ENCODE measurements around the gene CGB7. TPM values are rescaled to one million over a fixed set of nuclear protein-coding genes. Genes with fewer than 3 reads are reported as not detected.
A peak's percentile ranks its signal among the peaks of the same experiment; 100 is the strongest.

Gene CGB7
- total and polyA plus RNA-seq, 2 of the 13 experiments (the other 11 are each of a cell fraction or from before 2014, with no cell fraction given), result 0.07 TPM; not detected in 1

DNA sequence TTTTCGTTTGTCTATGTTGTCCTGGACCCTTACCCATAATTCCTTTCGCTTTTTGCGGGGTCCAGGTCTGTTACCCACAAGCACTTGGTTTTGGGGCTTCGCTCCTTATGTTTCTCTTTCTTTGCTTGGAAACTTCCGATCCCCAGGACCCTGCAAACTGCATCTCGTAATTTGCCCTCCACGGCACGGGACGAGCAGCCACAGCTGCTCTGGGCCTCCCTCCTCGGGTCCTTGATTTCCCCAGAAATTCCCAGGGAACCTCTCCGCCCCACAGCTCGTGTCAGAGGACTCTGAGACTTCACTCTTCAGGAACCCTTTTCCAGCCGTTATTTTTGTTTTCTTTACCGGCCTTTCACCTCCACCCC, 28.3 kb upstream of the CGB7 start:
- intact Hi-C loops (cut with micrococcal nuclease; ENCODE audit: unreplicated experiment) (no loop called here), in situ Hi-C loops (cut with HindIII; ENCODE audit: extremely low pct_ligation_motif_present, low pct_unique_long_range_greater_than_20kb) (no loop called here)
- Histone ChIP-seq H3K36me3 (replicated peaks in 1 of 2; ENCODE audit: control insufficient read depth in 1 of 2, insufficient read depth in 2 of 2, low read length in 2 of 2) (peaks cover 18 to 27% of the 10 kb centered on the region in 2 experiments), H2AFZ (ENCODE audit: low read length) (no peak overlapping the region), H4K20me1 (ENCODE audit: insufficient read depth, low read length) (peaks cover 38% of the 10 kb centered on the region), H3K9me3 (ENCODE audit: low read length) (no peaks in the 10 kb centered on the region; the same call in 1 of the 2 replicates), H3K79me2 (ENCODE audit: insufficient read depth, low read length) (peaks cover 47% of the 10 kb centered on the region), H3K9ac (ENCODE audit: insufficient read depth, low read depth, low read length) (peak overlapping the region; percentile 99), H3K4me3 (replicated peaks in 1 of 3; ENCODE audit: insufficient read depth in 1 of 3, low read depth in 2 of 3, low read length in 3 of 3) (peak overlapping the region; percentile 91 to 97 (median 93)), H3K27ac (ENCODE audit: extremely low read length, insufficient read depth, low read length) (peak overlapping the region; percentile 94), H3K4me1 (ENCODE audit: insufficient read depth, low read length) (peaks cover 45% of the 10 kb centered on the region), H3K4me2 (ENCODE audit: low read depth, low read length) (peak overlapping the region; percentile 99), H3K27me3 (ENCODE audit: control insufficient read depth in 1 of 2, insufficient read depth in 2 of 2, low read length in 2 of 2) (no peaks in the 10 kb centered on the region; a peak in 1 of 5 replicates)
- TF ChIP-seq BATF2 (CRISPR knock-in tag; IDR thresholded peaks at IDR 0.05) (0 out of 2 replicates have a peak, but pooled peaks have one; percentile 5), ZNF784 (CRISPR knock-in tag; IDR thresholded peaks at IDR 0.05; ENCODE audit: borderline replicate concordance) (no peak), ATAD3A (CRISPR knock-in tag; IDR thresholded peaks at IDR 0.05) (no peak), SIN3A (IDR thresholded peaks at IDR 0.05; ENCODE audit: borderline replicate concordance, low read depth, low read length) (0 out of 2 replicates have a peak, but pooled peaks have one; percentile 8), EP300 (IDR thresholded peaks at IDR 0.05; ENCODE audit: low read depth in 2 of 2, low read length in 2 of 2) (no peak), EP300 (CRISPR knock-in tag; IDR thresholded peaks at IDR 0.05; ENCODE audit: borderline replicate concordance) (0 out of 2 replicates have a peak, but pooled peaks have one; percentile 3), MEF2D (CRISPR knock-in tag; IDR thresholded peaks at IDR 0.05) (no peak), REL (CRISPR knock-in tag; conservative IDR thresholded peaks at IDR 0.05) (0 out of 2 replicates have a peak, but pooled peaks have one; percentile 35), LCORL (IDR thresholded peaks at IDR 0.05) (no peak), LCORL (CRISPR knock-in tag; IDR thresholded peaks at IDR 0.05) (0 out of 2 replicates have a peak, but pooled peaks have one; percentile 7), ZNF292 (CRISPR knock-in tag; IDR thresholded peaks at IDR 0.05; ENCODE audit: borderline replicate concordance, low read depth) (no peak)
- TF ChIP-seq, protein P1, sequence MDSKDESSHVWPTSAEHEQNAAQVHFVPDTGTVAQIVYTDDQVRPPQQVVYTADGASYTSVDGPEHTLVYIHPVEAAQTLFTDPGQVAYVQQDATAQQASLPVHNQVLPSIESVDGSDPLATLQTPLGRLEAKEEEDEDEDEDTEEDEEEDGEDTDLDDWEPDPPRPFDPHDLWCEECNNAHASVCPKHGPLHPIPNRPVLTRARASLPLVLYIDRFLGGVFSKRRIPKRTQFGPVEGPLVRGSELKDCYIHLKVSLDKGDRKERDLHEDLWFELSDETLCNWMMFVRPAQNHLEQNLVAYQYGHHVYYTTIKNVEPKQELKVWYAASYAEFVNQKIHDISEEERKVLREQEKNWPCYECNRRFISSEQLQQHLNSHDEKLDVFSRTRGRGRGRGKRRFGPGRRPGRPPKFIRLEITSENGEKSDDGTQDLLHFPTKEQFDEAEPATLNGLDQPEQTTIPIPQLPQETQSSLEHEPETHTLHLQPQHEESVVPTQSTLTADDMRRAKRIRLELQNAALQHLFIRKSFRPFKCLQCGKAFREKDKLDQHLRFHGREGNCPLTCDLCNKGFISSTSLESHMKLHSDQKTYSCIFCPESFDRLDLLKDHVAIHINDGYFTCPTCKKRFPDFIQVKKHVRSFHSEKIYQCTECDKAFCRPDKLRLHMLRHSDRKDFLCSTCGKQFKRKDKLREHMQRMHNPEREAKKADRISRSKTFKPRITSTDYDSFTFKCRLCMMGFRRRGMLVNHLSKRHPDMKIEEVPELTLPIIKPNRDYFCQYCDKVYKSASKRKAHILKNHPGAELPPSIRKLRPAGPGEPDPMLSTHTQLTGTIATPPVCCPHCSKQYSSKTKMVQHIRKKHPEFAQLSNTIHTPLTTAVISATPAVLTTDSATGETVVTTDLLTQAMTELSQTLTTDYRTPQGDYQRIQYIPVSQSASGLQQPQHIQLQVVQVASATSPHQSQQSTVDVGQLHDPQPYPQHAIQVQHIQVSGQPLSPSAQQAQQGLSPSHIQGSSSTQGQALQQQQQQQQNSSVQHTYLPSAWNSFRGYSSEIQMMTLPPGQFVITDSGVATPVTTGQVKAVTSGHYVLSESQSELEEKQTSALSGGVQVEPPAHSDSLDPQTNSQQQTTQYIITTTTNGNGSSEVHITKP (CRISPR knock-in tag; IDR thresholded peaks at IDR 0.05; ENCODE audit: low read depth), result no peak
- TF ChIP-seq, protein P2, sequence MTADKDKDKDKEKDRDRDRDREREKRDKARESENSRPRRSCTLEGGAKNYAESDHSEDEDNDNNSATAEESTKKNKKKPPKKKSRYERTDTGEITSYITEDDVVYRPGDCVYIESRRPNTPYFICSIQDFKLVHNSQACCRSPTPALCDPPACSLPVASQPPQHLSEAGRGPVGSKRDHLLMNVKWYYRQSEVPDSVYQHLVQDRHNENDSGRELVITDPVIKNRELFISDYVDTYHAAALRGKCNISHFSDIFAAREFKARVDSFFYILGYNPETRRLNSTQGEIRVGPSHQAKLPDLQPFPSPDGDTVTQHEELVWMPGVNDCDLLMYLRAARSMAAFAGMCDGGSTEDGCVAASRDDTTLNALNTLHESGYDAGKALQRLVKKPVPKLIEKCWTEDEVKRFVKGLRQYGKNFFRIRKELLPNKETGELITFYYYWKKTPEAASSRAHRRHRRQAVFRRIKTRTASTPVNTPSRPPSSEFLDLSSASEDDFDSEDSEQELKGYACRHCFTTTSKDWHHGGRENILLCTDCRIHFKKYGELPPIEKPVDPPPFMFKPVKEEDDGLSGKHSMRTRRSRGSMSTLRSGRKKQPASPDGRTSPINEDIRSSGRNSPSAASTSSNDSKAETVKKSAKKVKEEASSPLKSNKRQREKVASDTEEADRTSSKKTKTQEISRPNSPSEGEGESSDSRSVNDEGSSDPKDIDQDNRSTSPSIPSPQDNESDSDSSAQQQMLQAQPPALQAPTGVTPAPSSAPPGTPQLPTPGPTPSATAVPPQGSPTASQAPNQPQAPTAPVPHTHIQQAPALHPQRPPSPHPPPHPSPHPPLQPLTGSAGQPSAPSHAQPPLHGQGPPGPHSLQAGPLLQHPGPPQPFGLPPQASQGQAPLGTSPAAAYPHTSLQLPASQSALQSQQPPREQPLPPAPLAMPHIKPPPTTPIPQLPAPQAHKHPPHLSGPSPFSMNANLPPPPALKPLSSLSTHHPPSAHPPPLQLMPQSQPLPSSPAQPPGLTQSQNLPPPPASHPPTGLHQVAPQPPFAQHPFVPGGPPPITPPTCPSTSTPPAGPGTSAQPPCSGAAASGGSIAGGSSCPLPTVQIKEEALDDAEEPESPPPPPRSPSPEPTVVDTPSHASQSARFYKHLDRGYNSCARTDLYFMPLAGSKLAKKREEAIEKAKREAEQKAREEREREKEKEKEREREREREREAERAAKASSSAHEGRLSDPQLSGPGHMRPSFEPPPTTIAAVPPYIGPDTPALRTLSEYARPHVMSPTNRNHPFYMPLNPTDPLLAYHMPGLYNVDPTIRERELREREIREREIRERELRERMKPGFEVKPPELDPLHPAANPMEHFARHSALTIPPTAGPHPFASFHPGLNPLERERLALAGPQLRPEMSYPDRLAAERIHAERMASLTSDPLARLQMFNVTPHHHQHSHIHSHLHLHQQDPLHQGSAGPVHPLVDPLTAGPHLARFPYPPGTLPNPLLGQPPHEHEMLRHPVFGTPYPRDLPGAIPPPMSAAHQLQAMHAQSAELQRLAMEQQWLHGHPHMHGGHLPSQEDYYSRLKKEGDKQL (CRISPR knock-in tag; IDR thresholded peaks at IDR 0.05; ENCODE audit: low read depth), result no peak
- ChIA-PET POLR2A (interaction anchor here (1.1 kb wide), 1 partner anchor 28 kb away, joined by 4 read pairs; no protein-coding TSS in a partner anchor), CTCF (ENCODE audit: low intra/inter-chr PET ratio, low total read pairs) (no interaction called here)
- no peak for FAIRE-seq
- ATAC-seq, result no peak; the same call in 2 of the 3 replicates
- DNase-seq (ENCODE audit: low spot score), result no peak
- BruUV-seq (replicated peaks), result no TSS peak
- under 1% methylated on average over 14 of the region's 14 CpGs for WGBS (ENCODE audit: low lambda C conversion rate)
